Measurements from ENCODE around the gene MRPS11. TPM values are rescaled to one million over a fixed set of nuclear protein-coding genes. Genes with fewer than 3 reads are reported as not detected.

The MRPS11 gene
- total and polyA plus RNA-seq, 10 of the 15 experiments (the other 5 are each of a cell fraction or from before 2014, with no cell fraction given): 37.1 to 148 (median 68.7) TPM

DNA sequence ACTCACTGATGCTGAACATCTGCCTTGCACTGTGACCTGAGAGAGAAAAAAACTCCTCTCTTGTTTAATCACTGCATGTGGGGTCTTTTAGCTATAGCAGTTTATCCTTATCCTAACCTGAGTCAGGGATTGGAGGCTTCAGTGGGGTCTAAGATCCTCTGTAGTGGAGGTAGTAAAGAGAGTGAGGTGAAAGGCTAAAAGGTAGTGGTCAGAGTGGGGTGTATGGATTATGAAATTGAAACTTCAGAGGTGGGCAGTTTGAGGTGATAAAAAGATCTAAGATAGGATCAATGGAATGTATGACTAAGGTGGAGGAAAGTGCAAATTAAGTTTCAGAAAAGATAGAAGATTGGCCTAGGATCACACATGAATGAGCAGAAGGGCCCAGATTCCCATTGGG, 42.5 kb downstream of the MRPS11 start:
- no peak overlapping the region for H3K9ac ChIP-seq (ENCODE audit: control insufficient read depth, insufficient read depth, low read length)
- ChIA-PET CTCF (no interaction called here), SMC1A (ENCODE audit: uncharacterized antibody, unreplicated experiment) (no interaction called here), POLR2A (no interaction called here), RAD21 (ENCODE audit: unreplicated experiment) (no interaction called here)
- no peak overlapping the region for H3K27ac ChIP-seq (ENCODE audit: control insufficient read depth, insufficient read depth)
- H2AFZ ChIP-seq (ENCODE audit: control insufficient read depth, low read depth, low read length): no peak overlapping the region
- H3K4me1 ChIP-seq (ENCODE audit: control insufficient read depth, insufficient read depth, low read length): peaks cover 12% of the 10 kb centered on the region
- no peak overlapping the region for H3K4me3 ChIP-seq
- BruUV-seq (replicated peaks): no TSS peak
- no peaks in the 10 kb centered on the region for H3K9me3 ChIP-seq (replicated peaks; ENCODE audit: control insufficient read depth, insufficient read depth, low read length)
- no peaks in the 10 kb centered on the region for H3K79me2 ChIP-seq (ENCODE audit: control insufficient read depth, insufficient read depth, low read length)
- no peak; the same call in 1 of the 2 replicates for TF ChIP-seq RUNX3 (IDR thresholded peaks at IDR 0.05; ENCODE audit: low read length)
- TF ChIP-seq PML (IDR thresholded peaks at IDR 0.05; ENCODE audit: low read length): no peak
- no peak for TF ChIP-seq RCOR1 (conservative IDR thresholded peaks at IDR 0.05; ENCODE audit: low read depth, low read length)
- TF ChIP-seq TCF7 (IDR thresholded peaks at IDR 0.05; ENCODE audit: borderline replicate concordance): no peak
- TF ChIP-seq ESRRA (IDR thresholded peaks at IDR 0.05; ENCODE audit: low read length): no peak
- TF ChIP-seq POLR2AphosphoS5 (IDR thresholded peaks at IDR 0.05; ENCODE audit: low read length): no peak
- TF ChIP-seq STAT1 (conservative IDR thresholded peaks at IDR 0.05): no peak
- no peak for TF ChIP-seq PKNOX1 (IDR thresholded peaks at IDR 0.05)
- TF ChIP-seq HCFC1 (IDR thresholded peaks at IDR 0.05; ENCODE audit: low read length): no peak
- no peak for TF ChIP-seq NR2C1 (IDR thresholded peaks at IDR 0.05)
- TF ChIP-seq BHLHE40 (IDR thresholded peaks at IDR 0.05; ENCODE audit: borderline replicate concordance in 1 of 2, low read depth in 2 of 2, low read length in 1 of 2): no peak
- TF ChIP-seq SMARCA5 (IDR thresholded peaks at IDR 0.05): no peak
- no peak for TF ChIP-seq EP300 (IDR thresholded peaks at IDR 0.05; ENCODE audit: borderline replicate concordance in 1 of 2, control insufficient read depth in 1 of 2, low read depth in 2 of 2, low read length in 2 of 2)
- TF ChIP-seq SMAD5 (IDR thresholded peaks at IDR 0.05; ENCODE audit: low read depth): no peak
- DNase-seq (ENCODE audit: low read depth, low spot score) (no peak), FAIRE-seq (no peak), ATAC-seq (peak; percentile 35; the same call in 2 of the 3 replicates)
- H3K27me3 ChIP-seq (replicated peaks in 1 of 2; ENCODE audit: control insufficient read depth in 2 of 2, insufficient read depth in 2 of 2, low read length in 1 of 2): no peaks in the 10 kb centered on the region
- no peaks in the 10 kb centered on the region for H4K20me1 ChIP-seq (ENCODE audit: control insufficient read depth, insufficient read depth)
- H3K36me3 ChIP-seq (ENCODE audit: control insufficient read depth in 2 of 2, insufficient read depth in 2 of 2, low read length in 1 of 2): no peaks in the 10 kb centered on the region
- in situ Hi-C loops (cut with MboI) (no loop called here), intact Hi-C loops (cut with micrococcal nuclease; ENCODE audit: unreplicated experiment) (no loop called here)
- no peak overlapping the region for H3K4me2 ChIP-seq (ENCODE audit: control insufficient read depth, insufficient read depth)
